SK-N-SH treated with all-trans-retinoic acid at 6 μM for 48 hours (cell line): ENCODE measurements around the gene DHX34.

Experiments
- ATAC-seq: fragments of 200-7000 bp; cut with Tn5 transposase; 3 replicates; pipeline ENCODE4 v1.9.1; 2020; ENCODE audit warnings: mild to moderate bottlenecking, moderate library complexity
- BACH2 ChIP-seq: fragments of 250-450 bp; sonication (Bioruptor Pico); IDR thresholded peaks from 2 replicates; pipeline ENCODE4 v1.9.0; 2021; ENCODE audit warnings: mild to moderate bottlenecking, borderline replicate concordance
- CREB5 ChIP-seq: fragments of 250-450 bp; sonication (Bioruptor Pico); IDR thresholded peaks from 2 replicates; pipeline ENCODE4 v1.5.1; 2020; ENCODE audit warnings: low read depth, mild to moderate bottlenecking, moderate library complexity
- CSDC2 ChIP-seq: fragments of 250-450 bp; sonication (Bioruptor Pico); IDR thresholded peaks from 2 replicates; pipeline ENCODE4 v1.5.0; 2020; ENCODE audit warnings: mild to moderate bottlenecking, moderate library complexity
- CSRNP3 ChIP-seq: fragments of 250-450 bp; sonication (Bioruptor Pico); IDR thresholded peaks from 2 replicates; pipeline ENCODE4 v1.5.1; 2021; ENCODE audit warnings: mild to moderate bottlenecking, moderate library complexity
- ESRRG ChIP-seq: fragments of 250-450 bp; sonication (Bioruptor Pico); IDR thresholded peaks from 2 replicates; pipeline ENCODE4 v1.6.1; 2021; ENCODE audit warnings: mild to moderate bottlenecking
- GLIS3 ChIP-seq: fragments of 250-450 bp; sonication (Bioruptor Pico); IDR thresholded peaks from 2 replicates; pipeline ENCODE4 v1.5.0; 2020; ENCODE audit warnings: mild to moderate bottlenecking, moderate library complexity
- ISL1 ChIP-seq: fragments of 250-450 bp; sonication (Bioruptor Pico); IDR thresholded peaks from 2 replicates; pipeline ENCODE4 v2.1.2; 2022; ENCODE audit warnings: mild to moderate bottlenecking, moderate library complexity
- PATZ1 ChIP-seq: fragments of 250-450 bp; sonication (Bioruptor Pico); IDR thresholded peaks from 2 replicates; pipeline ENCODE4 v1.8.0; 2020; ENCODE audit warnings: mild to moderate bottlenecking, moderate library complexity, borderline replicate concordance
- PPARA ChIP-seq: fragments of 250-450 bp; sonication (Bioruptor Pico); IDR thresholded peaks from 2 replicates; pipeline ENCODE4 v1.5.0; 2020; ENCODE audit warnings: mild to moderate bottlenecking, borderline replicate concordance
- RARB ChIP-seq: fragments of 250-450 bp; sonication (Bioruptor Pico); IDR thresholded peaks from 2 replicates; pipeline ENCODE4 v1.8.0; 2021; ENCODE audit warnings: mild to moderate bottlenecking, moderate library complexity
- SNAI2 ChIP-seq: fragments of 250-450 bp; sonication (Bioruptor Pico); IDR thresholded peaks from 2 replicates; pipeline ENCODE4 v1.5.0; 2020; ENCODE audit warnings: mild to moderate bottlenecking, moderate library complexity
- TOX ChIP-seq: fragments of 250-450 bp; sonication (Bioruptor Pico); IDR thresholded peaks from 2 replicates; pipeline ENCODE4 v1.8.0; 2021; ENCODE audit warnings: mild to moderate bottlenecking, moderate library complexity, borderline replicate concordance
- TSHZ2 ChIP-seq: fragments of 250-450 bp; sonication (Bioruptor Pico); IDR thresholded peaks from 2 replicates; pipeline ENCODE4 v1.5.0; 2020; ENCODE audit warnings: mild to moderate bottlenecking, moderate library complexity
- ZC3H10 ChIP-seq: fragments of 250-450 bp; sonication (Bioruptor Pico); IDR thresholded peaks from 2 replicates; pipeline ENCODE4 v1.5.1; 2021; ENCODE audit warnings: mild to moderate bottlenecking, moderate library complexity
- ZFP3 ChIP-seq: fragments of 250-450 bp; sonication (Bioruptor Pico); IDR thresholded peaks from 2 replicates; pipeline ENCODE4 v1.5.0; 2020; ENCODE audit warnings: mild to moderate bottlenecking, moderate library complexity
- ZFP30 ChIP-seq: fragments of 450-650 bp; formaldehyde crosslinking; IDR thresholded peaks from 2 replicates; pipeline ENCODE4 v1.5.0; 2022; ENCODE audit warnings: mild to moderate bottlenecking, moderate library complexity
- ZNF565 ChIP-seq: fragments of 450-650 bp; formaldehyde crosslinking; conservative IDR thresholded peaks from 2 replicates; pipeline ENCODE4 v1.5.0; 2020; ENCODE audit warnings: low read depth, mild to moderate bottlenecking, moderate library complexity
- ZNF70 ChIP-seq: fragments of 450-650 bp; formaldehyde crosslinking; IDR thresholded peaks from 2 replicates; pipeline ENCODE4 v1.5.0; 2020; ENCODE audit warnings: mild to moderate bottlenecking, moderate library complexity
- ZNF8 ChIP-seq: fragments of 450-650 bp; formaldehyde crosslinking; IDR thresholded peaks from 2 replicates; pipeline ENCODE4 v1.5.0; 2020; ENCODE audit warnings: mild to moderate bottlenecking, moderate library complexity
- TF ChIP-seq, protein P1 (sequence below): fragments of 250-450 bp; sonication (Bioruptor Pico); IDR thresholded peaks from 2 replicates; pipeline ENCODE4 v1.8.0; 2021; ENCODE audit warnings: low read depth, mild to moderate bottlenecking, moderate library complexity, borderline replicate concordance

Gene DHX34

DNA sequence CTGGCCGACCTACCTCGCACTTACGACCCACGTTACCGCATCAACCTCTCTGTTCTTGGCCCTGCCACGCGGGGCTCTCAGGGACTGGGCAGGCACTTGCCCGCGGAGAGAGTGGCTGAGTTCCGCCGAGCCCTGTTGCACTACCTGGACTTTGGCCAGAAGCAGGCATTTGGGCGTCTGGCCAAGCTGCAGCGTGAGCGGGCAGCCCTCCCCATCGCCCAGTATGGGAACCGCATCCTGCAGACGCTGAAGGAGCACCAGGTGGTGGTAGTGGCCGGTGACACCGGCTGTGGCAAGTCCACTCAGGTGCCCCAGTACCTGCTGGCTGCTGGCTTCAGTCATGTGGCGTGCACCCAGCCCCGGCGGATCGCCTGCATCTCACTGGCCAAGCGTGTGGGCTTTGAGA, 4.2 kb downstream of the DHX34 start (continued):
- TF ChIP-seq, protein P1, sequence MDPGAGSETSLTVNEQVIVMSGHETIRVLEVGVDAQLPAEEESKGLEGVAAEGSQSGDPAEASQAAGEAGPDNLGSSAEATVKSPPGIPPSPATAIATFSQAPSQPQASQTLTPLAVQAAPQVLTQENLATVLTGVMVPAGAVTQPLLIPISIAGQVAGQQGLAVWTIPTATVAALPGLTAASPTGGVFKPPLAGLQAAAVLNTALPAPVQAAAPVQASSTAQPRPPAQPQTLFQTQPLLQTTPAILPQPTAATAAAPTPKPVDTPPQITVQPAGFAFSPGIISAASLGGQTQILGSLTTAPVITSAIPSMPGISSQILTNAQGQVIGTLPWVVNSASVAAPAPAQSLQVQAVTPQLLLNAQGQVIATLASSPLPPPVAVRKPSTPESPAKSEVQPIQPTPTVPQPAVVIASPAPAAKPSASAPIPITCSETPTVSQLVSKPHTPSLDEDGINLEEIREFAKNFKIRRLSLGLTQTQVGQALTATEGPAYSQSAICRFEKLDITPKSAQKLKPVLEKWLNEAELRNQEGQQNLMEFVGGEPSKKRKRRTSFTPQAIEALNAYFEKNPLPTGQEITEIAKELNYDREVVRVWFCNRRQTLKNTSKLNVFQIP (CRISPR knock-in tag), result no peak
- TF ChIP-seq BACH2 (CRISPR knock-in tag) (no peak), ZNF8 (CRISPR knock-in tag) (no peak)

- TF ChIP-seq ZC3H10 (CRISPR knock-in tag) (no peak), ZNF8 (CRISPR knock-in tag) (no peak), ZFP3 (no peak), CREB5 (no peak), ZNF70 (no peak), PATZ1 (no peak), GLIS3 (CRISPR knock-in tag) (no peak), CSDC2 (CRISPR knock-in tag) (no peak), ZFP30 (CRISPR knock-in tag) (no peak), ZNF565 (CRISPR knock-in tag) (no peak), BACH2 (CRISPR knock-in tag) (no peak), TSHZ2 (CRISPR knock-in tag) (no peak), TOX (CRISPR knock-in tag) (no peak), RARB (CRISPR knock-in tag) (no peak), ESRRG (no peak), SNAI2 (CRISPR knock-in tag) (no peak), CSRNP3 (no peak), PPARA (CRISPR knock-in tag) (no peak), ISL1 (CRISPR knock-in tag) (no peak)
- TF ChIP-seq, protein P1 (CRISPR knock-in tag), result no peak
- no peak for ATAC-seq
Measured at GRCh38 chr19:47356900-47357299, 7.8 kb downstream of the DHX34 start.
